ENCODE measurements around the gene ZNF214. TPM values are rescaled to one million over a fixed set of nuclear protein-coding genes. Genes with fewer than 3 reads are reported as not detected.
"Not testable (repeated sequence)": the region's sequence is repeated elsewhere in the genome, so short reads cannot be mapped to it uniquely, and the experiment has no call there.

ZNF214 gene
- total and polyA plus RNA-seq, 8 donors: 2.0 to 10.3 (median 8.5) TPM

DNA sequence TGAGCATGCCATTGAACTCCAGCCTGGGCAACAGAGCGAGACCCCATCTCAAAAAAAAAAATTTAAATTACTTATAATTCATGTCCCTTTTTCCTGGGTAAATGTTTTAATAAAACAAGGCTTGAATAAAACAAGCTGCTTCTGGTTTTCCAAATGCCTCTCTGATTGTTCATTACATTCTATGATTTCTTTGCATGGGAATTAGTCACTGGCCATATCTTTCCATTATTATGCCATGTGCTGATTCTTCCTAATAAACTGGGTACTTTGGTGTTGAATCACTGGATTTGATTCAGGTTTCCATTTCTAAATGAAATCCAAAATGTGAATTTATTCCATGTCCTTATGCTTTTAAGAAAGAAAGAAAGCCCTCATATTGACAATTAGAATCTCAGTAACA lies 51.3 kb downstream of the ZNF214 start:
- ATAC-seq (no peak), DNase-seq (no peak)
- H3K27ac ChIP-seq: no peak overlapping the region
- no peaks in the 10 kb centered on the region for H3K4me1 ChIP-seq
- no peak overlapping the region for H3K4me3 ChIP-seq
- H3K27me3 ChIP-seq: no peaks in the 10 kb centered on the region
- intact Hi-C loops (cut with DNase I): no loop called here
- H3K9me3 ChIP-seq: peaks cover 0 to 14% of the 10 kb centered on the region in 2 donors
- no peaks in the 10 kb centered on the region for H3K36me3 ChIP-seq
- TF ChIP-seq, protein P1, sequence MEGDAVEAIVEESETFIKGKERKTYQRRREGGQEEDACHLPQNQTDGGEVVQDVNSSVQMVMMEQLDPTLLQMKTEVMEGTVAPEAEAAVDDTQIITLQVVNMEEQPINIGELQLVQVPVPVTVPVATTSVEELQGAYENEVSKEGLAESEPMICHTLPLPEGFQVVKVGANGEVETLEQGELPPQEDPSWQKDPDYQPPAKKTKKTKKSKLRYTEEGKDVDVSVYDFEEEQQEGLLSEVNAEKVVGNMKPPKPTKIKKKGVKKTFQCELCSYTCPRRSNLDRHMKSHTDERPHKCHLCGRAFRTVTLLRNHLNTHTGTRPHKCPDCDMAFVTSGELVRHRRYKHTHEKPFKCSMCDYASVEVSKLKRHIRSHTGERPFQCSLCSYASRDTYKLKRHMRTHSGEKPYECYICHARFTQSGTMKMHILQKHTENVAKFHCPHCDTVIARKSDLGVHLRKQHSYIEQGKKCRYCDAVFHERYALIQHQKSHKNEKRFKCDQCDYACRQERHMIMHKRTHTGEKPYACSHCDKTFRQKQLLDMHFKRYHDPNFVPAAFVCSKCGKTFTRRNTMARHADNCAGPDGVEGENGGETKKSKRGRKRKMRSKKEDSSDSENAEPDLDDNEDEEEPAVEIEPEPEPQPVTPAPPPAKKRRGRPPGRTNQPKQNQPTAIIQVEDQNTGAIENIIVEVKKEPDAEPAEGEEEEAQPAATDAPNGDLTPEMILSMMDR (IDR thresholded peaks at IDR 0.05): no peak

DNA sequence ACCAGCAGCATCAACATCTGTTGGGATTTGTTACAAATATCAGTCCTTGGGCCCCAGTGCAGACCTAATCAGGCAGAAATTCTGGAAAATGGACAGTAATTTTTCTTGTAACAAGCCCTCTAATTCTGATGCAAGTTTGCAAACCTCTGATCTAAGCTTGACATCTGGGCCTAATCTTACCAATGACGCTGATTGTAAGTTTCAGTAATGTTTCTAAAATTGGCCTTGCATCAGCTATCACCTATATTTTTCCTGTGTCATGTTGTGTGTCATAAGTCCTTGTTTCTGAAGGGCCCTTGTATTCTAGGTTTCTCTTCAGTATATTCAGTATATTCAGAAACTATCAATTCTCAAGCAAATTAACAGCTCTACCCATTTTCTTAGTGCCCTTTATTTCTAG lies 57.5 kb downstream of the ZNF214 start:
- no peak overlapping the region for H3K27ac ChIP-seq
- H3K4me1 ChIP-seq: no peaks in the 10 kb centered on the region
- no peak overlapping the region for H3K4me3 ChIP-seq
- TF ChIP-seq, protein P1 (IDR thresholded peaks at IDR 0.05): no peak
- ATAC-seq: no peak
- intact Hi-C loops (cut with DNase I): no loop called here
- no peak for DNase-seq
- no peaks in the 10 kb centered on the region for H3K27me3 ChIP-seq
- H3K36me3 ChIP-seq: no peaks in the 10 kb centered on the region
- H3K9me3 ChIP-seq: peaks cover 0 to 10% of the 10 kb centered on the region in 2 donors

DNA sequence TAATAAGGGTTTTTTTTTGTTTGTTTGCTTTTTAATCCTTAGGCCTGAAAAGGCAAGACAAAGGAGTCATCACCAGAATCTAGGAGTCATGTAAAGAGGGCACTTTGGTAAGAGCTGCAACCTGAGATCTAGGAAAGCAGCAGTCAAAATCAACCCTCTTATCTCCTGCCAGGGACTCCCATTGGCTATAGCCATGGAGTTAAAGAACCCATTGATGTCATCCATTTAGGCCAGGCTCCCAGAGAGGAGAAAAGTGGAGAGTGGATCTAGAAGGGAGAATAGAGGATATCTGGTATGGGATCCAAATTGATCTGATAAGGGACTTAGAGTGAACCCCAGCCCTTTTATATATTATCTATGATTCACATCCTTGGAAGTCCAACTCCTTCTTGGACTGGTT lies 58.0 kb downstream of the ZNF214 start:
- no peak for ATAC-seq
- no peak overlapping the region for H3K4me3 ChIP-seq

DNA sequence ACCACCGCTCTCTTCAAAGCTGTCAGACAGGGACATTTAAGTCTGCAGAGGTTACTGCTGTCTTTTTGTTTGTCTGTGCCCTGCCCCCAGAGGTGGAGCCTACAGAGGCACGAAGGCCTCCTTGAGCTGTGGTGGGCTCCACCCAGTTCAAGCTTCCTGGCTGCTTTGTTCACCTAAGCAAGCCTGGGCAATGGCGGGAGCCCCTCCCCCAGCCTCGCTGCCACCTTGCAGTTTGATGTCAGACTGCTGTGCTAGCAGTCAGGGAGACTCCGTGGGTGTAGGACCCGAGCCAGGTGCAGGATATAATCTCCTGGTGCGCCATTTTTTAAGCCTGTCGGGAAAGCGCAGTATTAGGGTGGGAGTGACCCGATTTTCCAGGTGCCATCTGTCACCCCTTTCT lies 65.9 kb downstream of the ZNF214 start:
- H3K4me3 ChIP-seq; H3K27ac ChIP-seq; ATAC-seq; H3K4me1 ChIP-seq; H3K27me3 ChIP-seq; H3K9me3 ChIP-seq; intact Hi-C loops (cut with DNase I): not testable (repeated sequence)
- peak in 1 of 4 donors; percentile 33 for DNase-seq
- H3K36me3 ChIP-seq: peaks cover 0 to 15% of the 10 kb centered on the region in 2 donors

More for the DNA sequence above, 58.0 kb downstream of the ZNF214 start:
- no peaks in the 10 kb centered on the region for H3K27me3 ChIP-seq
- H3K4me1 ChIP-seq: no peaks in the 10 kb centered on the region
- H3K36me3 ChIP-seq: peaks cover 0 to 2% of the 10 kb centered on the region in 2 donors
- no peak overlapping the region for H3K27ac ChIP-seq
- TF ChIP-seq, protein P1 (IDR thresholded peaks at IDR 0.05): no peak
- DNase-seq: no peak
- peaks cover 0 to 4% of the 10 kb centered on the region in 2 donors for H3K9me3 ChIP-seq
- intact Hi-C loops (cut with DNase I): no loop called here

Other genes with a start within 250 kb of the ZNF214 start
- gene OR2AG2, start 248.4 kb downstream of the ZNF214 start, total RNA-seq: under 1 TPM; 0.13 to 0.20 TPM
- gene OR2AG2, start 248.4 kb downstream of the ZNF214 start, polyA plus RNA-seq (ENCODE audit: insufficient read length in 6 of 6): under 1 TPM in 2 of 6 donors, not detected in 4; 0.06 to 0.08 TPM
- gene OR2AG1, start 237.3 kb downstream of the ZNF214 start, total RNA-seq: not detected
- under 1 TPM in 5 of 6 donors, not detected in 1; 0.03 to 0.06 (median 0.05) TPM for gene OR2AG1, start 237.3 kb downstream of the ZNF214 start, polyA plus RNA-seq (ENCODE audit: insufficient read length in 6 of 6)
- under 1 TPM; 0.15 to 0.18 TPM for gene OR6A2, start 220.7 kb downstream of the ZNF214 start, total RNA-seq
- not detected for gene OR6A2, start 220.7 kb downstream of the ZNF214 start, polyA plus RNA-seq (ENCODE audit: insufficient read length in 6 of 6)
- gene OR10A5, start 174.7 kb downstream of the ZNF214 start, total RNA-seq: not detected
- not detected for gene OR10A5, start 174.7 kb downstream of the ZNF214 start, polyA plus RNA-seq (ENCODE audit: insufficient read length in 6 of 6)
- gene OR10A2, start 157.3 kb downstream of the ZNF214 start, total RNA-seq: not detected
- under 1 TPM in 2 of 6 donors, not detected in 4; 0.04 to 0.06 TPM for gene OR10A2, start 157.3 kb downstream of the ZNF214 start, polyA plus RNA-seq (ENCODE audit: insufficient read length in 6 of 6)
- not detected for gene OR10A4, start 143.7 kb downstream of the ZNF214 start, total RNA-seq
- not detected for gene OR10A4, start 143.7 kb downstream of the ZNF214 start, polyA plus RNA-seq (ENCODE audit: insufficient read length in 6 of 6)
- under 1 TPM in 1 of 2 donors, not detected in 1; 0.24 TPM for gene OR2D2, start 127.8 kb downstream of the ZNF214 start, total RNA-seq
- not detected for gene OR2D2, start 127.8 kb downstream of the ZNF214 start, polyA plus RNA-seq (ENCODE audit: insufficient read length in 6 of 6)
- gene OR2D3, start 99.3 kb downstream of the ZNF214 start, total RNA-seq: not detected
- not detected for gene OR2D3, start 99.3 kb downstream of the ZNF214 start, polyA plus RNA-seq (ENCODE audit: insufficient read length in 6 of 6)
- gene ZNF215, start 93.9 kb downstream of the ZNF214 start, total RNA-seq: 1 to 10 TPM; 2.4 to 3.7 TPM
- gene ZNF215, start 93.9 kb downstream of the ZNF214 start, polyA plus RNA-seq (ENCODE audit: insufficient read length in 6 of 6): 1 to 10 TPM in 3 of 6 donors, under 1 TPM in 3; 0.66 to 2.6 (median 1.0) TPM
- under 1 TPM in 1 of 2 donors, not detected in 1; 0.10 TPM for gene NLRP14, start 133 bp upstream of the ZNF214 start, total RNA-seq
- under 1 TPM; 0.07 to 0.20 (median 0.15) TPM for gene NLRP14, start 133 bp upstream of the ZNF214 start, polyA plus RNA-seq (ENCODE audit: insufficient read length in 6 of 6)
- gene RBMXL2, start 68.7 kb upstream of the ZNF214 start, total RNA-seq: not detected
- gene RBMXL2, start 68.7 kb upstream of the ZNF214 start, polyA plus RNA-seq (ENCODE audit: insufficient read length in 6 of 6): not detected
- under 1 TPM in 1 of 2 donors, not detected in 1; 0.10 TPM for gene SYT9, start 231.6 kb upstream of the ZNF214 start, total RNA-seq
- under 1 TPM; 0.10 to 0.20 (median 0.12) TPM for gene SYT9, start 231.6 kb upstream of the ZNF214 start, polyA plus RNA-seq (ENCODE audit: insufficient read length in 6 of 6)

Measured in left lung (tissue), 10 donors.